ENCODE results near the gene MAPK1.
A peak's percentile ranks its signal among the peaks of the same experiment; 100 is the strongest.

The MAPK1 gene

GRCh38 chr22:21780259-21780658, 87.2 kb downstream of the MAPK1 start:
- DNase-seq: no peak

DNA sequence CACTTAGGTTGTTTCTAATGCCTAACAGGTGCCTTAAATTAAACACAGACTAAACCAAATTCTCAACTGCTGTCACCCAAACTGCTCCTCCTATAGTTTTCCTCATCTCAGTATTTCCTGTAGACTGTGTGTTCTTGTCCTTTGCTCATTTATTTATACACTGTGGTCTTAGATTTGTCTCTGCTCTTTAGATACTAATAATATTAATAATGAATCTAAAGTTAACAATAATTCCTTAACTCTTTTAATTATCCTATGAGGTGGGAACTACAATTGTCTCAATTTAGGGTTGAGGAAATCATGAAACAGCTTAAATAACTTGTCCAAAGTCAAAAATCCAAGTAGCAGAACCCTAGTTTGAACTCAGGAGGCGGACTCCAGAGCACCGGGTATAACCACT, 88.0 kb downstream of the MAPK1 start:
- DNase-seq: no peak

GRCh38 chr22:21778705-21779363, 88.6 kb downstream of the MAPK1 start:
- DNase-seq: no peak

- no peak for DNase-seq
These were observed 95.8 kb downstream of the MAPK1 start for GRCh38 chr22:21771631-21771976.

GRCh38 chr22:21768435-21768834, 99.0 kb downstream of the MAPK1 start:
- no peak for DNase-seq

GRCh38 chr22:21766691-21767462, 100.6 kb downstream of the MAPK1 start:
- no peak for DNase-seq

- DNase-seq: no peak
These were observed 101.4 kb downstream of the MAPK1 start for GRCh38 chr22:21765909-21766529.

GRCh38 chr22:21764038-21764804, 103.2 kb downstream of the MAPK1 start:
- no peak for DNase-seq

DNA sequence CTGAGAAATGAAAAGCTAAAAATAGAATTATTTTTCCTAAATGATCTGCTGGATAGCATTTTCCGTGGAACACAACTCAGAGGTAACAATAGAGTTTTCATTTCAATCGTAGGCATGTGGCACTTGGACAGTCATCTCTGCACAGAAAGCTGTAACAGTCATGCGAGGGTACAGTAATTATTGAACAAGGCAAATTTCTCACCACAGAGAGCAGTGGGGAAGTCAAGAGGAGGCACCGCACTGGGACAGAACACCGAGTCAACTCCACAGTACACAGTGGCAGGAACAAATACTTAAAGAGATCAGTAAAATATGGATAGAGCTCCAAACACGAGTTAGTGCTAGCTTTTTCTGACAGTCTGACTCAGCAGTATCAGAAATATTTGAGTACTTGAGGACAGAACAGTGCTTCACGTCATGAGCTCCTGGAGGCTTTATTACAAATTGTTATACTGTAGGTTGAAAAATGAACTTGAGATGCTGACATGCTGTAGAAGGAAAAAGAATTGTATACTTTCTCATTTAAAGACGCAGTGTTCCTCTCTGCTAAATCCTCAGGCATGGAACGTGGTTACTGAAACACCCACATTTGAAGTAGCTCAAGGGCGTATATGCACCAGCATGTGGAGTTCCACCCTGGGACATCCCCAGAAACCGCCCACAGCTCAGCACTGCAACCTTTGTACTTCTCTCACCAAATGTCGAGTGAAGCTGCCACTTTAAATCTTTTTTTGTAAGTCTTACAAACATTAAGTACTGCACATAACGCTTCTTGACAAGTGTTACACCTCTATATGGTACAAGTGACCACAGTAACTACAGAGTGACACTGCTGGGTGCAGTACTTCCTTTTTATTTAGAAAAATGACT, 104.5 kb downstream of the MAPK1 start:
- no peak for DNase-seq

DNA sequence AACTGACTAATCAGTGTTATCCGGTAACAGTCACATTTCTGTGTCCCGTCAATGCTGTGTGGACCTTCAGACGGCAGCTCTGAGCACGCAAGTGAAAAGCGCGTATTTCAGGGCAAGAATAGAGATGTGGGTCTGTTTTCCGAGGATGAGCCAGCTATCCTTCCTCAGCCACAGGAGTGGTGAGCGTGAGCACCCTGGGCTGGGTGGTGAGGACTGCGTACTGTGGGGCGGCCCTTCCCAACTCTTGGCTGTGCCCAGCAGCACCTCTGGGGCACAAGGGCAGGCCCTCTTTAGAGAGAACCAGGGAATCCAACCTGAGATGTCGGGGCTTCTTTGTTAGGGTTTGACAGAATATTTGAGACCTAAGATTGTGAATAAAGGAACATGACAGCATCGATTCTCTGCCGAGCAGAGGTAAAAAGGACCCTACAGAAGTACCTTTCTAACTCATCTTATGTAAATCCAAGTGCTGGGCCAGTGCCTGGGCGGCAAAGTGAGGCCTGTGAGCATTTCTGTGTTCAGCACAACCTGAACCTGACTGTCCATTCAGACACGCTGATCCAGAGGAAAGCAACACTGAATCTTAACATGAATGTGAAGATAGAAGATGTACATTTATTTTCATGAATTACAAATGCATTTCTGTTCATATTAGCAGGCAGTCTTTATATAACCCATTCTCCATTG, 105.3 kb downstream of the MAPK1 start:
- no peak for DNase-seq

DNA sequence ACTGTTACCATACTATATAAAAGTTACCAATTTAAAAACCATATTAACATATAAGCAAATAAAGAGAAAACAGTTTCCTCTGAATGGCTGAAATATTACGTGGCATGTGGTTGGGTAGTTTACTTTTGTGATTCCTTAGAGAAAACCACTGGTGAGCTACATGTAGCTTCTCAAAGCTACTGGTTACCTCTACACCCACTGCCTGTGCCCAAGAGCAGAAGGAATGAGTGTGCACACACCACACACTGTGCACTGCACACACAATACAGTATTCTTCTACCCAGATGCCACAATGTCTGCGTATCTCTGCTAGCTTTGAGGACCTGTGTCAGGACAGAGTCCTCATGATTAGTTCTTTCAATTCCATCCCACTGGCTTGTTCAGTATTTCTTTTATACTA, 106.4 kb downstream of the MAPK1 start:
- DNase-seq: no peak

- DNase-seq: peak in 1 of 2 experiments; percentile 6
These were observed 106.8 kb downstream of the MAPK1 start for GRCh38 chr22:21760640-21761039.

- no peak for DNase-seq
These were observed 107.6 kb downstream of the MAPK1 start for GRCh38 chr22:21759646-21760376.

- DNase-seq: no peak
These were observed 108.4 kb downstream of the MAPK1 start for GRCh38 chr22:21759093-21759492.

GRCh38 chr22:21758091-21758864, 109.2 kb downstream of the MAPK1 start:
- no peak for DNase-seq

DNA sequence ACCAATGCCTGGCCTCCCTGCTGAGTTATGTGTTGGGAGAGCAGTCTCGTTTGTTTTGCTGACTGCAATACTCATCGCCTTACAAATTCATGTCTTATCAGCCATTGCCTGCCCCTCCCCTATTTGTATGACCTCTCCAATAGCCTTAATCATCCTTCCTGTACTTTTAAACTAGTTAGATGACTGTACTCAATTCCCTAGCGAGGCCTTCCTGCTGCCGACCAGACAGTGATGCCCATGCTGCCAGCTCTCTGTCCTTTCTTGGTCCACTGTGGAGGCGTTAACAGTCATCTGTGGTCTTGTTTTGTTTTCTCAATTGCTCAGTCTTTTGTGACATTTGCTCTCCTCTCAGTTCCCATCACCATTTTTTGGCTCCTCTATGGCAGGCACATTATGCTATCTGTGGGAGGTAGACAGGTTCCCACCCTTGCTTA, 111.6 kb downstream of the MAPK1 start:
- DNase-seq: no peak

- DNase-seq: no peak
These were observed 112.9 kb downstream of the MAPK1 start for GRCh38 chr22:21754523-21754922.

GRCh38 chr22:21753374-21754111, 113.9 kb downstream of the MAPK1 start:
- DNase-seq: no peak

DNA sequence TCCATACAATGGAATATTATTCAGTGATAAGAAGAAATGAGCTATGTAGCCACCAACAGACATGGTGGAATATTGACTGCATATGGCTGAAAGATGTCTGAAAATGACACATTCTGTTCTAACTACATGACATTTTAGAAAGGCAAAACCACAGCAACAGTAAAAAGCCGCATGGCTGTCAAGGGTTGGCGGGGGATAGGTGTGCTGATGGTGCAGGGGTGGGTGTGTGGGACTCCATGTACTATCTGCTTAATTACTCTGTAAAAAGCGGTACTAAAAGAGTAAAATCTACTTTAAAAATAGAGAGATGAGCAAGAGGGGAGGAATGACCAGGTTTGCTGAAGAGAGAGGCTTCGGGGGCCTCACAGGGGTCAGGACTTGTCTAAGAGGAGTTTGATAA, 115.2 kb downstream of the MAPK1 start:
- no peak for DNase-seq
